OCI-LY1 (cell line): ENCODE data around the gene NCAPD3.

Source experiments
- H2AFZ ChIP-seq: fragments of 200-600 bp; sonication (generic), shearing (Covaris generic); 2 replicates; pipeline ENCODE4 v1.6.0; 2014; ENCODE audit warnings: antibody characterized with exemption, mild to moderate bottlenecking, low read length
- H3F3A ChIP-seq: fragments of 200-600 bp; sonication (generic), shearing (Covaris generic); 2 replicates; pipeline ENCODE4 v1.6.0; 2014; ENCODE audit warnings: mild to moderate bottlenecking, antibody characterized with exemption, low read length, moderate library complexity; ENCODE audit not compliant: insufficient read depth
- H3K27ac ChIP-seq: fragments of 200-600 bp; sonication (generic); 2 replicates; pipeline ENCODE4 v1.5.1; 2014; ENCODE audit warnings: low read length, mixed run types, mild to moderate bottlenecking, low read depth; ENCODE audit not compliant: poor library complexity, severe bottlenecking
- H3K27me3 ChIP-seq: fragments of 200-600 bp; sonication (generic); 2 replicates; pipeline ENCODE4 v1.6.0; 2014; ENCODE audit warnings: antibody characterized with exemption, mild to moderate bottlenecking, low read length, moderate library complexity; ENCODE audit not compliant: insufficient read depth
- H3K36me3 ChIP-seq: fragments of 200-600 bp; sonication (generic); 2 replicates; pipeline ENCODE4 v1.6.1; 2014; ENCODE audit warnings: mild to moderate bottlenecking, antibody characterized with exemption, low read length, moderate library complexity, mixed read lengths; ENCODE audit not compliant: insufficient read depth
- H3K4me1 ChIP-seq: fragments of 200-600 bp; sonication (generic); 2 replicates; pipeline ENCODE4 v1.5.1; 2014; ENCODE audit warnings: mild to moderate bottlenecking, low read length, moderate library complexity; ENCODE audit not compliant: insufficient read depth, severe bottlenecking
- H3K4me2 ChIP-seq: fragments of 200-600 bp; sonication (generic), shearing (Covaris generic); 2 replicates; pipeline ENCODE4 v1.6.1; 2014; ENCODE audit warnings: low read length
- H3K4me3 ChIP-seq: fragments of 200-600 bp; sonication (generic); 2 replicates; pipeline ENCODE4 v1.5.1; 2014; ENCODE audit warnings: low read length, low read depth, mild to moderate bottlenecking, mixed read lengths; ENCODE audit not compliant: poor library complexity, severe bottlenecking
- H3K79me2 ChIP-seq: fragments of 200-600 bp; shearing (Covaris generic); 2 replicates; pipeline ENCODE4 v1.6.1; 2016; ENCODE audit warnings: mixed run types, low read length, mixed read lengths; ENCODE audit not compliant: insufficient read depth
- H3K9ac ChIP-seq: fragments of 200-600 bp; sonication (generic), shearing (Covaris generic); 2 replicates; pipeline ENCODE4 v1.6.1; 2014; ENCODE audit warnings: mild to moderate bottlenecking, low read length, mixed read lengths
- H3K9me2 ChIP-seq: fragments of 200-600 bp; sonication (generic), shearing (Covaris generic); 2 replicates; pipeline ENCODE4 v1.6.1; 2014; ENCODE audit warnings: low read depth, mild to moderate bottlenecking, low read length, mixed read lengths
- H3K9me3 ChIP-seq: fragments of 200-600 bp; shearing (Covaris generic); 2 replicates; pipeline ENCODE4 v1.6.1; 2014; ENCODE audit warnings: low read length, mixed read lengths
- H4K20me1 ChIP-seq: fragments of 200-600 bp; sonication (generic), shearing (Covaris generic); 2 replicates; pipeline ENCODE4 v1.6.0; 2016; ENCODE audit warnings: mild to moderate bottlenecking, low read length; ENCODE audit not compliant: insufficient read depth
- EZH2 ChIP-seq: fragments of 200-600 bp; sonication (generic), shearing (Covaris generic); IDR thresholded peaks from 2 replicates; pipeline ENCODE4 v1.8.0; 2017; ENCODE audit warnings: borderline replicate concordance, mixed run types, mild to moderate bottlenecking, antibody characterized with exemption, low read length, moderate library complexity, mixed read lengths
- TF ChIP-seq, protein P1 (sequence below): fragments of 200-600 bp; sonication (generic), shearing (Covaris generic); IDR thresholded peaks from 2 replicates; pipeline ENCODE4 v1.5.1; 2017; ENCODE audit warnings: mild to moderate bottlenecking, antibody characterized with exemption, low read length, moderate library complexity, mixed read lengths

Gene NCAPD3

GRCh38 chr11:134240592-134240991, 16.8 kb upstream of the NCAPD3 start:
- H3K4me2 ChIP-seq, result no peak overlapping the region
- H3K9me2 ChIP-seq, result no peaks in the 10 kb centered on the region
- no peak overlapping the region for H2AFZ ChIP-seq
- H3K4me3 ChIP-seq, result no peak overlapping the region
- no peak overlapping the region for H3K27ac ChIP-seq
- H3K9me3 ChIP-seq, result no peaks in the 10 kb centered on the region
- no peaks in the 10 kb centered on the region for H3K36me3 ChIP-seq
- no peaks in the 10 kb centered on the region for H3F3A ChIP-seq
- no peaks in the 10 kb centered on the region for H3K79me2 ChIP-seq
- TF ChIP-seq EZH2, result no peak
- TF ChIP-seq, protein P1, sequence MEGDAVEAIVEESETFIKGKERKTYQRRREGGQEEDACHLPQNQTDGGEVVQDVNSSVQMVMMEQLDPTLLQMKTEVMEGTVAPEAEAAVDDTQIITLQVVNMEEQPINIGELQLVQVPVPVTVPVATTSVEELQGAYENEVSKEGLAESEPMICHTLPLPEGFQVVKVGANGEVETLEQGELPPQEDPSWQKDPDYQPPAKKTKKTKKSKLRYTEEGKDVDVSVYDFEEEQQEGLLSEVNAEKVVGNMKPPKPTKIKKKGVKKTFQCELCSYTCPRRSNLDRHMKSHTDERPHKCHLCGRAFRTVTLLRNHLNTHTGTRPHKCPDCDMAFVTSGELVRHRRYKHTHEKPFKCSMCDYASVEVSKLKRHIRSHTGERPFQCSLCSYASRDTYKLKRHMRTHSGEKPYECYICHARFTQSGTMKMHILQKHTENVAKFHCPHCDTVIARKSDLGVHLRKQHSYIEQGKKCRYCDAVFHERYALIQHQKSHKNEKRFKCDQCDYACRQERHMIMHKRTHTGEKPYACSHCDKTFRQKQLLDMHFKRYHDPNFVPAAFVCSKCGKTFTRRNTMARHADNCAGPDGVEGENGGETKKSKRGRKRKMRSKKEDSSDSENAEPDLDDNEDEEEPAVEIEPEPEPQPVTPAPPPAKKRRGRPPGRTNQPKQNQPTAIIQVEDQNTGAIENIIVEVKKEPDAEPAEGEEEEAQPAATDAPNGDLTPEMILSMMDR, result no peak
- H3K9ac ChIP-seq, result no peak overlapping the region
- H3K27me3 ChIP-seq, result no peaks in the 10 kb centered on the region
- no peaks in the 10 kb centered on the region for H3K4me1 ChIP-seq
- no peaks in the 10 kb centered on the region for H4K20me1 ChIP-seq

DNA sequence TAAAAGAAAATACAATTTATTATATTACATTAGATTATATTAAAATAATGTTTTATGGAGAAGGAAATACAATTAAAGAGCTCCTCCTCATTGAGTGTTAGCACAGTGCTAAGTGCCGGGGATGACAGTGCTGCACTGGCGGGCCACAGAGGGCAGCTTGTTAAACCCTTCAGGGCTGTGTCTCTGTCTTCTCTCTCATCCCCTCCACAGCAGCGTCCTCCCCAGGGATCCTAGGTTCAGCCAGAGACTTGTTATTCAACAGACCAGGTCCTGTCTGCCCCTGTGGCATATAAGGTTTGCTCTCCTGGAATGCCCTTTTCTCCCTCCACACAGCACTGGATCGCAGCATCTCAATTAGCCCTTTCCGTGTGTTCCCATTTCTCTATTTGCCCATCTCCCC, 15.2 kb upstream of the NCAPD3 start:
- Histone ChIP-seq H3K4me3 (no peak overlapping the region), H2AFZ (no peak overlapping the region), H3K27me3 (peaks cover 6% of the 10 kb centered on the region; the same call in 1 of the 2 replicates), H3K4me1 (no peaks in the 10 kb centered on the region), H4K20me1 (no peaks in the 10 kb centered on the region), H3F3A (no peaks in the 10 kb centered on the region), H3K9me2 (no peaks in the 10 kb centered on the region), H3K9me3 (no peaks in the 10 kb centered on the region), H3K27ac (no peak overlapping the region), H3K36me3 (no peaks in the 10 kb centered on the region), H3K4me2 (no peak overlapping the region), H3K9ac (no peak overlapping the region), H3K79me2 (no peaks in the 10 kb centered on the region)
- TF ChIP-seq EZH2, result no peak
- TF ChIP-seq, protein P1, result no peak

DNA sequence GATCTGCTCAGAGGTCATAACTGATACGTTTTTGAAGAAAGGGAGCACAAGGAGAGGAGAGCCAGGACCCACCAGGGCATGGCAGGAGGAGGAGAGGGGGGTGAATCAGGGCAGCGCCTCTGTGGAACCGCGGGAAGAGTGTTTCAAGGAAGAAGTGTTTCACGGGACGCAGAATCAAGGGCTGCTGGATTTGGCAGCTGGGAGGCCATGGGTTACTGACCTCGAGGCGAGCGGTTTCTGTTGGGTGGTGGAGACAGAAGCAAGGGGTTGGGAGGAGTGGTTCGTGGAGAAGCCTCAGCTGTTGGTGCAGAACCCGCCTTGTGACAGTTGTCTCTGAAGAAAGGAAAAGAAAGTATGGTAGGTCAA, 13.8 kb upstream of the NCAPD3 start:
- H3K9ac ChIP-seq, result no peak overlapping the region
- no peaks in the 10 kb centered on the region for H3K4me1 ChIP-seq
- no peaks in the 10 kb centered on the region for H3F3A ChIP-seq
- no peaks in the 10 kb centered on the region for H3K36me3 ChIP-seq
- H3K27ac ChIP-seq, result no peak overlapping the region
- peaks cover 9% of the 10 kb centered on the region; the same call in 1 of the 2 replicates for H3K27me3 ChIP-seq
- no peak overlapping the region for H3K4me2 ChIP-seq
- H3K9me3 ChIP-seq, result no peaks in the 10 kb centered on the region
- no peaks in the 10 kb centered on the region for H3K9me2 ChIP-seq
- H4K20me1 ChIP-seq, result no peaks in the 10 kb centered on the region
- H3K4me3 ChIP-seq, result no peak overlapping the region
- H2AFZ ChIP-seq, result no peak overlapping the region
- TF ChIP-seq, protein P1, result no peak
- no peak for TF ChIP-seq EZH2
- no peaks in the 10 kb centered on the region for H3K79me2 ChIP-seq
